ENCODE data around the gene SLC17A9.

Gene SLC17A9

GRCh38 chr20:62982124-62983075, 29.9 kb downstream of the SLC17A9 start:
- DNase-seq (ENCODE audit: low read depth in 2 of 2): no peak

DNA sequence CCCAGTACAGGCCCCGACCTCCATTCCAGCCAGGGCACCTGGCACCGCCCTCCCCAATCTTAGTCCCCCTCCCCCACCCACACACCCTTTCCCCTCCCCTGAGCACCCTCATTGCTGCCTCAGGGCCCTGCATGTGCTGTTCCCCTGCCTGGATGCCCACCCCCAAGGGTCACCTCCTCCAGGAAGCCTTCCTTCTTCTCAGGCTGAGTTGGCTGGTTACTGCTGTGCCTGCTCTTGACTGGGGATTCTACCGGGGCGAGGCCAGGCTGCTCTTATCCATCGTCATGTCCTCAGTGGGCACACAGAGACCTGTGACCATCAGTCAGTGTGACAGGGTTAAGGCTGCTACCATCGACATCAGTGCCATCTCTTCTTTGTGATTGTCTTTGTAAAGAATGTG, 30.7 kb downstream of the SLC17A9 start:
- no peak for DNase-seq (ENCODE audit: low read depth in 2 of 2)

DNA sequence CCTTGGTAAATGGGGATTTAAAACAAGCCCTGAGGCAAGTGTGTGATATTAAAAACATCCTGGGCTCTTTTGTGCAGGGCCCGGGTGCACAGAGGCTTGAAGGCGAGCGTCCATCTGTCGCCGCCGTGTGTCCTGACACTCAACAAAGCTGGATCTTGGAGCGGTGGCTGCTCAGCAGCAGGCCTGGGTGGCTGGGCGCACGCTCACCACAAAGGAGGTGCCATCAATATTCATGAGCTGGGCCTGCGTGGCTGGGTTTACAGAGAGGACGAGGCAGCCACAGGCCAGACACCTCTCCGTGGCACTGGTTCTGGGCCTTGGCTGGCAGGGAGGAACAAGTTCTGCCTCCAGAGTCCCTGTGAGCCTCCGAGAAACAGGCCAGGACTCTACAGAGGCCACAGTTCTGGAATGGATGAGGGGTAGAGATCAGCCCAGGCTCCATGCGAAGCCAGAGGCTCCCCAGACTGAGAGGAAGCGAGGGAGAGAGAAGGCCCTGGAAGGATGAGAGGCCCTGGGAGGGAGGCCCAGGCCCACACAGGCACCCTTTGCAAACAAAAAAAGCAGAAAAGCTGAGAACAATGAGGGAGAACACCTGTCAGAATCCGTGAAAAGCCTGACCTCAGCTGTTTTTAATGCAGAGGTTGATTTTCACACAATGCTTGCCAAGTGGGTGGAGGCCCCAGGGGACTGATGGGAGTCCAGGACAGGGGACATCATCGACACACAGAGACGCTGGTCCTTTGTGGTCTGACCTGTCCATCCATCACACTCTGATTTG, 32.3 kb downstream of the SLC17A9 start:
- no peak for DNase-seq (ENCODE audit: low read depth in 2 of 2)

DNA sequence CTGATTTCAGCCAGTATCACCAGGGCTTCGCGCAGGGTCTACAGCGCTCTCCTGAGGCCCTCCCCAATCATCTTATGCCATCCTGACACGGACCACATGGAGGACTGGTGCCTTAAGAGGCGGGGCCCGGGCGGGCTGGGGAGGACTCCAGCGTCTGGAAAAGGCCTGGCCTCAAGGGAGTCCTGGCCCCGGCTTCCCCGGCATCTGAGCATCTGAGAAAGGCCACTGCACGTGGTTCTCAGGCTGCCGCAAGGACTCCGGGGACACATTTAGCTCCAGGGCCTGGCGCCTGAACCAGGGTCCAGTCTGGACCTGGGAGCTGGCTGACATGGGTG, 32.9 kb downstream of the SLC17A9 start:
- no peak for DNase-seq (ENCODE audit: low read depth in 2 of 2)

GRCh38 chr20:62986257-62986800, 33.8 kb downstream of the SLC17A9 start:
- DNase-seq (ENCODE audit: low read depth in 2 of 2): no peak

DNA sequence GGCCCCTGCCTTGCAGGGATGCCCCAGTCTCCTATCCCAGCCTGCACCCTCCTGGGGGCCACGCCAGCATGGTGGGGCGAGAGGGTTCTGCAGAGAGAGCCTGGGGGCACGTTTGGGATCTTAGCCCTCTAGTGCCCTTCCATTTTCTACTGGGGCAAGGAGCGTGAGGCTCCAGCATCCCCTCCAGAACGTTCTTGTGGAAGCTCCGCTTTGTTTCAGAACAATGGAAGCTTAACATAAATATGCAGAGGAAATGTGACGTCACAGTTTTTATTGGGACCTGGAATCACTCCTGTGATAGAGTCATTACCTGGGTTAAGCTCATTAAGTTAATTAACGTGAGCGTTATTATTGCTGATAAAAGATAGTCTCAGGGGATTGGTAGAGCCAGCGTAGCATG, 34.6 kb downstream of the SLC17A9 start:
- no peak for DNase-seq (ENCODE audit: low read depth in 2 of 2)

GRCh38 chr20:62989201-62989601, 36.7 kb downstream of the SLC17A9 start:
- no peak for DNase-seq (ENCODE audit: low read depth in 2 of 2)

- DNase-seq (ENCODE audit: low read depth in 2 of 2): no peak
Measured at GRCh38 chr20:62990306-62990825, 37.9 kb downstream of the SLC17A9 start.

DNA sequence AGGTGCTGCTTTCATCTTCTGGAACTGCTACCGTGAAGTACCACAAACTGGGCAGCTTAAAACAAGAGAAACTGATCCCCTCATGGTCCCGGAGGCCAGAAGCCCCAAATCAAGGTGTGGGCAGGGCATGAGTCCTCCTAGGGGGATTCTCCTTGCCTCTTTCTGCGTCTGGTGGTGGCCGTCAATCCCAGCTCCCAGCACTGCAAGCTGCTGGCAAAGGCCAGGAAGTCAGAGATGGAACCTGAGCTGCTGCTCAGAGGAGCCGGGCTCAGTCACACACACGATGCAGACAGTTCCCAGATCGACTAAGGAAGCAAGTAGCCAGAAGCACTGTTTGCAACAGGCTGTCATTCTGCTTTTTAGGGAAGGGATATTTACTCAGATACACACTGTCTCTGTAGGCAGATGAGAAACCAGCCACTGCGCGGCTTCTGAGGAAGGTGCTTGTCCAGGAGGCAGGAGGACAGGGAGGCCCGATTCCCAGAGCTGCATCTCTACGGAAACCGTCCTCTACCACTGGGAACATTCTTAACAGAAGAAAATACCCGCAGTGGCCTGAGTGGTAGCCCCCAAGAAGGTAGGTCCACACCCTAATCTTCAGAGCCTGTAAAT, 38.8 kb downstream of the SLC17A9 start:
- DNase-seq (ENCODE audit: low read depth in 2 of 2): no peak

- DNase-seq (ENCODE audit: low read depth in 2 of 2): no peak
Measured at GRCh38 chr20:62991863-62992262, 39.4 kb downstream of the SLC17A9 start.

DNA sequence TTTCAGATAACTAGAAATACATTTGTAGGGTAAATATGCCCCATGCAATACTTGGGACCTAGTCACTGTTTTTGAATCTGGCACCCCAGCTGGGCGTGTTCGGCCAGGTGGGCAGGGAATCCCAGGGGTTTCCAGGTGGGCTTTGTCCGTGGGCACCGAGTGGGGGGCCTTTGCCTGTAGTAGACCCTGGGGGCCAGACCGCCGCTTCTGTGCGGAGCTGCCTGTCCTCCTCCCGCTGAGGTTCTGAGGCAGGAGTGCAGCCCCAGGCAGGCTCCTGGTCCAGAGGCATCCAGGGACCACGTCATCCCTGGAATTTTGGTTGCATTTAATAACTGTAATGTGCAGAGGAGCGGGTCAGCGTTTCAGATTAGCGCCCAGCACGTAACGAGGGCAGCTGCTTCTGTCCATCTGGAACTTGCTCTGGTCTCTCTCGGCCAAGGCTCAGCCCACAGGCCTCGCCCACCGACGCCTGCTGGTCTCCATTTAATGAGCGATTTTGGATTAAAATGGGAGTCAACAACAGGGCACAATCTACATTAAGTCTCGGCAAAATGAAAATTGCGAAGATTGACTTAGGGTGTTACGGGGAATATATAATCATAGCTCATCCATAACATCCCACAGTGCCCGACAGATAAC, 41.5 kb downstream of the SLC17A9 start:
- no peak for DNase-seq (ENCODE audit: low read depth in 2 of 2)

- no peak for DNase-seq (ENCODE audit: low read depth in 2 of 2)
Measured at GRCh38 chr20:62994869-62995281, 42.4 kb downstream of the SLC17A9 start.

DNA sequence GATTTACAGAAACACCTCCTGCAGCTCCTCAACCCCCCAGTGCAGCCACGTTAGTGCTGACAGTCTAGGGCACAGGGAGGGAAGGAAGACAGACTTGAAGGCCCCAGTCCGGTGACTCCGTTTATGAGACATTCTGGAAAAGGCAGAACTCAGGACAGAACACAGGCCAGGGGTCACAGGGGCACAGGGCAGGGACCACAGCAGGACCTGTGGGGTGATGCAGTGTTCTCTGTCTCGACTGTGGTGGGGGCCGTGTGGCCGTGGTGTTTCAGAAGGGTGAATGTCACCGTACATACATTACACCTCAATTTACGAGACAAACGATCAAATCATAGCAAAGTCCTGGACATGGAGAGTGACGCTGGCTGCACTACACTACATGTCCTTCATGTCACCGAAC, 43.0 kb downstream of the SLC17A9 start:
- no peak for DNase-seq (ENCODE audit: low read depth in 2 of 2)

DNA sequence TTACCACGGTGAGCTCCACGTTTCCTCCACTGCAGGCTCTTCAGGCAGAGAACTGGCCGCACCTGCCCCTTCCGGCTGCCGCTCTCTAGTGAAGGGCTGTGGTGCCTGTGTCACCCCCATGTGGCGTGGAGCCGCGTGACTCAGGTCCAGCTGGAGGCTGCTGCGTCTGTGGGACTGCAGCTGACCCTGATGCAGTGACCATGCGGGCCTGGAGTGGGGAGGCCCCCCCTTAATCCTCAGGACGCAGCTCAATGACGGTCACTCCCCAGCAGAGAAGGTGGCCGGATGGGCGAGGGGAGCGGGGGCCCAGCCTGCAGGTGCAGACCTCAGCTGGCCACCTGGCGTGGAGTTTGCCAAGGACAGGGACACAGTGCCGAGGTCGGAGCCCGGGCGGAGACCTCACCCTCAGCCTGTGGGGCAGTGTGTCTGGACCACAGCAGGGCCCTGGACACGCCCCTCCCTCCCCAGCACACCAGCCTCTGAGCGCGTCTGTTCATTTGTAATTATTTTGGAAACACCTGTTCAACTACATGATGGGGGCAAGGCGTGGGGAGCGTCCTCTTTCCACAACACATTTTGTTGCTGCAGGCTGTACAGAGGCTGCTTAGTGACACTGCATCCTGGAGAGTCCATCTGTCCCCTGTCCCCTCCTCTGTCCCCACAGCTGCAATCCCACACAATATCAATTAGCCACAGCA, 43.5 kb downstream of the SLC17A9 start:
- DNase-seq (ENCODE audit: low read depth in 2 of 2): no peak

GRCh38 chr20:62996596-62996982, 44.1 kb downstream of the SLC17A9 start:
- no peak for DNase-seq (ENCODE audit: low read depth in 2 of 2)

- no peak for DNase-seq (ENCODE audit: low read depth in 2 of 2)
Measured at GRCh38 chr20:62997417-62998035, 45.0 kb downstream of the SLC17A9 start.

GRCh38 chr20:62998449-62998848, 45.9 kb downstream of the SLC17A9 start:
- no peak for DNase-seq (ENCODE audit: low read depth in 2 of 2)

GRCh38 chr20:62999580-62999979, 47.1 kb downstream of the SLC17A9 start:
- DNase-seq (ENCODE audit: low read depth in 2 of 2): no peak

- no peak for DNase-seq (ENCODE audit: low read depth in 2 of 2)
Measured at GRCh38 chr20:63000036-63000435, 47.5 kb downstream of the SLC17A9 start.

DNA sequence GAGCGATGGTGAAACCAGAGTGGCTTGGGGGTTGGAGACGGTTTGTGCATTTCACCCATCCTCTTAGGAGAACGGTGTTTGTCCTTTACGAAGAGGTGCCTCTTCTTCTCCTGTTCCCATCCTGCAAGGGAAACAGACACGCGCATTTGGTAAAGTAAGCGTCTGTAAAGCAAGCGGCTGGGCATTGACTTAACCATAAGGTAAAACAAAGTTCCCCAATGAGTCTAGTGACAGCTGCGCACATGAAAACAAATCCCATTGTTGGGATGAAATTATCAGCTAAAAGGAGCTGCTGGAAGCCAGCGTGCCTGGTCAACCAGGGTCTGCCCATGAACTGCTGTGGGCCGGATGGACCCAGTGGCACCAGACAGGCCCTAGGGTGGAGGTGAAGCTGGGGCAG, 48.4 kb downstream of the SLC17A9 start:
- no peak for DNase-seq (ENCODE audit: low read depth in 2 of 2)
